Measurements from ENCODE around the gene ALG12.
"Not testable (repeated sequence)": the region's sequence is repeated elsewhere in the genome, so short reads cannot be mapped to it uniquely, and the experiment has no call there.

The ALG12 gene

GRCh38 chr22:49853981-49854831 lies 64.0 kb downstream of the ALG12 start:
- Histone ChIP-seq H3K9ac (ENCODE audit: low read depth, low read length) (no peak overlapping the region), H3K9me3 (ENCODE audit: control insufficient read depth, insufficient read depth, low read length) (no peaks in the 10 kb centered on the region), H3K27me3 (ENCODE audit: control insufficient read depth, insufficient read depth, low read length) (peaks cover 35% of the 10 kb centered on the region), H3K4me1 (ENCODE audit: control insufficient read depth, insufficient read depth, low read length) (peaks cover 9% of the 10 kb centered on the region), H3K36me3 (ENCODE audit: control insufficient read depth, insufficient read depth, low read length) (no peaks in the 10 kb centered on the region), H3K4me3 (ENCODE audit: low read depth, low read length) (peak overlapping the region; percentile 91)

- no peaks in the 10 kb centered on the region for H3K36me3 ChIP-seq (ENCODE audit: control insufficient read depth, insufficient read depth, low read length)
- peak within 1 kb of the TSS; percentile 91 for H3K4me3 ChIP-seq (ENCODE audit: low read depth, low read length)
- no peaks in the 10 kb centered on the region for H3K9me3 ChIP-seq (ENCODE audit: control insufficient read depth, insufficient read depth, low read length)
- H3K9ac ChIP-seq (ENCODE audit: low read depth, low read length), result peak within 1 kb of the TSS; percentile 54
- peaks cover 9% of the 10 kb centered on the region for H3K4me1 ChIP-seq (ENCODE audit: control insufficient read depth, insufficient read depth, low read length)
- peaks cover 40% of the 10 kb centered on the region for H3K27me3 ChIP-seq (ENCODE audit: control insufficient read depth, insufficient read depth, low read length)
These were observed 65.0 kb downstream of the ALG12 start, which contains the start of gene ZBED4 for GRCh38 chr22:49852898-49853894. ZBED4 (plus strand) TSS chr22:49853844; CDS start chr22:49883663, 29,819 bp downstream.

GRCh38 chr22:49852568-49852897 lies 65.7 kb downstream of the ALG12 start:
- not testable (repeated sequence) for H3K9me3 ChIP-seq (ENCODE audit: control insufficient read depth, insufficient read depth, low read length); H3K36me3 ChIP-seq (ENCODE audit: control insufficient read depth, insufficient read depth, low read length); H3K4me1 ChIP-seq (ENCODE audit: control insufficient read depth, insufficient read depth, low read length); H3K9ac ChIP-seq (ENCODE audit: low read depth, low read length)
- Histone ChIP-seq H3K4me3 (ENCODE audit: low read depth, low read length) (peak overlapping the region; percentile 77), H3K27me3 (ENCODE audit: control insufficient read depth, insufficient read depth, low read length) (peaks cover 47% of the 10 kb centered on the region)

GRCh38 chr22:49850959-49851802 lies 67.1 kb downstream of the ALG12 start:
- Histone ChIP-seq H3K27me3 (ENCODE audit: control insufficient read depth, insufficient read depth, low read length) (peaks cover 58% of the 10 kb centered on the region), H3K9ac (ENCODE audit: low read depth, low read length) (no peak overlapping the region), H3K4me1 (ENCODE audit: control insufficient read depth, insufficient read depth, low read length) (peaks cover 9% of the 10 kb centered on the region), H3K9me3 (ENCODE audit: control insufficient read depth, insufficient read depth, low read length) (no peaks in the 10 kb centered on the region), H3K4me3 (ENCODE audit: low read depth, low read length) (peak overlapping the region; percentile 13), H3K36me3 (ENCODE audit: control insufficient read depth, insufficient read depth, low read length) (no peaks in the 10 kb centered on the region)

All from iPS-15b (cell line).